Germinal center (tissue), 1 donor: Measurements from ENCODE around the gene FUBP3.

Source experiments
- DNase-seq: peaks from one replicate; pipeline ENCODE4 v3.0.0; 2012; ENCODE audit warnings: mixed read lengths, low spot score

Gene FUBP3

GRCh38 chr9:130662099-130662969, 83.0 kb downstream of the FUBP3 start:
- DNase-seq: no peak

- no peak for DNase-seq
These were observed 83.5 kb downstream of the FUBP3 start for GRCh38 chr9:130662970-130663257.

DNA sequence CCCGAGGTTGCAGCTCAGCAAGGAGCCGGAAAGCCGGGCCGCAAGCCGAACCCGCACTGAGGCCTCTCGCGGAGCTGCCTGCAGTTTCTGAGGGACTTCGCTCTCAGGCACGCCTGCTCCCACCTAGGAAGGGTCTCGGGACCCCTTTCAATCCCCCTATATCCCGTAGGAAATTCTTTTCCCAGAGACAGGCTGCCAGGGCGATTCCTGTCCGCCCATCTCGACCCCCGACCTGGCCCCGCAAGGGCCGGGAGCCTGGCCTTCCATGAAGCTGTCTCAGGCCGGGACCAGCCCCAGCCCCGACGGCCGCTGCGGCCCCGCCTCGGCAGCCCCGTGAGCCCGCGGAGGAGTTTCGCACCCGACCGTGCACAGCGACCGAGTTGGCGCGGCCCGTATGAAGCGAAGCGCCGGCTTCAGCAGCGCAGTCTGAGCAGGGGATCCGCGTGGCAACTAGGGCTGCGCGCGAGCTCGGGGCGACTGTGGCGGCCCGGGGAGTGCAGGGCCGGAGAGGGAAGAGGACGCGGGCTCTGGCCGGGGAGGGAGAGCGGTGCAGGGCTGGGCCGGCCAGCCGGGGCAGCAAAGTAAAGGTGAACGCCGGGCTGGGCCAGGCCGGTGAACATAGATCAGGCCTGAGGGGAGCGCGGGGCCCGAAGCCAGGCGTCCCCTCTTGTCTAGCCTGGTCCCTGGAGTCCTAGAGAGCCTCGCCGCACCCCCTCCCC, 84.0 kb downstream of the FUBP3 start:
- no peak for DNase-seq

- no peak for DNase-seq
These were observed 84.5 kb downstream of the FUBP3 start for GRCh38 chr9:130663977-130664250.

DNA sequence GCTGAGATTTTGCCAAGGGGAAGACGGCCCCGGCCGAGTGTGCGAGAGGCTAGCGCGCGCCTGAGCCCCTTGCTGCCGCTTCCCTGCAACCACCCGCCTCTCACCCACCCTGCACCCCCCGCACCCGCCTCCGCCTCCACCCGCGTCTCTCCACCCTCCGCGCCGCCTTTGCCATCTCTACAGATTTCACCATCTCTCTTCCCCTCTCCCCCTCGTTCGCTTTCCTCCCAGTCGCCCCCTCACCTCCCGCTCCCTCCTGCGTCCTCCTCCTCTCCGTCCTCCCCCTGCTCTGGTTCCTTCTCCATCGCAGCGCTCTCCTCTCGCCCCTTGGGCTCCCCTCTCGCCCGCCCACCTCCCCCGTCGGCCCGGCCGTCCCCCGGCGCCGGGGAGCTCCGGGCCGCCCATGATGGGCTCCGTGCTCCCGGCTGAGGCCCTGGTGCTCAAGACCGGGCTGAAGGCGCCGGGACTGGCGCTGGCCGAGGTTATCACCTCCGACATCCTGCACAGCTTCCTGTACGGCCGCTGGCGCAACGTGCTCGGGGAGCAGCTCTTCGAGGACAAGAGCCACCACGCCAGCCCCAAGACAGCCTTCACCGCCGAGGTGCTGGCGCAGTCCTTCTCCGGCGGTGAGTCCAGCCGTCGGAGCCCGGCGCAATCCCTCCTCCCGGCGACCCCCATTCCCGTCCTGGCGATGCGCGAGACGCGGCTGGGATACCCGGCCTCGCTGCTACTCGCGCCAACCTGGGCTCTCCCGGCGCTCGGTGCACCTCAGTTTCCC, 85.1 kb downstream of the FUBP3 start, which contains the start of gene PRDM12:
Gene PRDM12 (plus strand): TSS at position 344 of the 778 bp plus-strand sequence. CDS start 60 bp downstream, at position 404.
- DNase-seq: no peak

GRCh38 chr9:130665029-130665430, 85.7 kb downstream of the FUBP3 start:
- DNase-seq: no peak

- DNase-seq: no peak
These were observed 86.3 kb downstream of the FUBP3 start for GRCh38 chr9:130665431-130666392.

DNA sequence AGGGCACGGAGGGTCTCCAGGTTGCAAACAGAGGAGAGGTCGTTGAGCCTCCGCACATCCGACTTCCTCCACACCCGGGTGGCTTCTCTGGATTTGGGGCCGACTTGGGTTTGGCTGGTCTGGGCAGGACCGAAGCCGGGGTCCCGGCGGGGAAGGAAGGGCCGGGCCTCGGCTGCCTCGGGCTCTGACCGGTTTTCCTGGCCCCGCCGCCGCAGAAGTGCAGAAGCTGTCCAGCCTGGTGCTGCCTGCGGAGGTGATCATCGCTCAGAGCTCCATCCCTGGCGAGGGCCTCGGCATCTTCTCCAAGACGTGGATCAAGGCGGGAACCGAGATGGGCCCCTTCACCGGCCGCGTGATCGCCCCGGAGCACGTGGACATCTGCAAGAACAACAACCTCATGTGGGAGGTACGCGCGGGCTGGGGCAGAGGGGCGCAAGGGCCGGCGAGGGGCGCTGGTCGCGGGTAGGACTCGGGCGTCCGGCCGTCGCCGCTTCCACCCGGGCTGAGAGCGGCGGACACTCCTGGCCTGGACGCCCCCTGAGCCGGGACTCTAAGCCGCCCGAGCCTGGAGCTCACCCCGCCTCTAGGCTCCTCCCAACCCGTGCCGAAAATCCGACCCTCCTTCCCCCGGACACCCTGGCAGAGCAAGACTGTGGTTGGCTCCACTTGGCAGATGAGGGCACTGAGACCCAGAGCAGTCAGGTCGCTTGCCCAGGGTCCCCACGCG, 87.2 kb downstream of the FUBP3 start:
- no peak for DNase-seq

- no peak for DNase-seq
These were observed 87.7 kb downstream of the FUBP3 start for GRCh38 chr9:130667120-130667435.

DNA sequence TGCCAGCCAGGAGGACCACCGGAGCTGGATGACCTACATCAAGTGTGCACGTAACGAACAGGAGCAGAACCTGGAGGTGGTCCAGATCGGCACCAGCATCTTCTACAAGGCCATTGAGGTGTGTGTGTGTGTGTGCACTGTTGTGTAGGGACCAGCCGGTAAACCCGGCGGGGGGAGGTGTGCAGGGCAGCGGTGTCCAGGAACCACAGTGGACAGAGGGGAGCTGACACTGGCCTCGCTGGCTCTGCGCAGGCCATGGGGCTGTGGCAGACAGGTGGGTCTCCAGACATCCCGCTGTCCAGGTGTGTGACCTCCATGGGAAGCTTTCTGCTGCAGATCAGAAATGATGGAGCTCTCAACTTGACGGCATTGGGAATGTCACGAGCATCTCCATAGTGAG, 88.8 kb downstream of the FUBP3 start:
- DNase-seq: no peak

- DNase-seq: no peak
These were observed 89.3 kb downstream of the FUBP3 start for GRCh38 chr9:130668659-130669058.

DNA sequence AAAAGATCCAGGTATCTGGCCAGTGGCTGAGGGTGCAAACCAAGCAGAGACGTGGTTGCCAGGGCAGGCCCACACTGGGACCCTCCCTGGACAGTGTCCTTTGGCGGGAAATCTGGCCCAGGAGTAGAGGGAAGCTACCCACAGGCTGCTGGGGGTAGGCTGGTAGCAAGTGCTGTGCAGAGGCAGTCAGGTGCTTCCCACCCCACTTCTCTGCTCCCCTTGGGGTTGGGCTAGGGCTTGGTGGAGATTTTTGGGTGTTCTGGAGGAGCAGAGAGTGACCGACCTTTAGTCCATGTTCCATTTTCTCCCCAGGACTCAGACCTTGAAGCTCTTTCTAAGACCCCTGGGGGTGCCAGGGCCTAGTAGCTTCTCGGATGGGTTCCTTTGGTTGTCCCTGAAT, 90.6 kb downstream of the FUBP3 start:
- no peak for DNase-seq

GRCh38 chr9:130670644-130671043, 91.3 kb downstream of the FUBP3 start:
- no peak for DNase-seq

- no peak for DNase-seq
These were observed 93.1 kb downstream of the FUBP3 start for GRCh38 chr9:130672466-130672865.

GRCh38 chr9:130672933-130673615, 93.7 kb downstream of the FUBP3 start:
- DNase-seq: no peak

DNA sequence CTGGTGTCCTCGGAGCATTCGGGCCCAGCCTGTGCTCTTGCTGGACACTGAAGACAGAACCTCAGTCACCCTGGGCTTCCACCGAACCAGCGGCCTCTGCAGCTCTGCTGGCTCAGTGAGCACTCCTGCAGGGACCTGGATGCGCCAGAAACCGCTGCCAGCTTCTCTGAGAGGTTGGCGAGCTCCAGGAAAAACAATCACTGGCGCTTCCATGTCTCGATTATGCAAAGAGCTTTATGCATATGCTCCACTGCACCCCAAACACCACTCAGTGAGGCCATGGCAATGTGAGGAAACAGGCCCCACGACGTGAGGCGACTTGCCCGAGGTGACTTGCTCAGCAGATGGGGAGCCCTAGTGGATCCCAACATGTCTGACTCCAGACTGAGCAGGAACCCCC, 96.0 kb downstream of the FUBP3 start:
- no peak for DNase-seq

DNA sequence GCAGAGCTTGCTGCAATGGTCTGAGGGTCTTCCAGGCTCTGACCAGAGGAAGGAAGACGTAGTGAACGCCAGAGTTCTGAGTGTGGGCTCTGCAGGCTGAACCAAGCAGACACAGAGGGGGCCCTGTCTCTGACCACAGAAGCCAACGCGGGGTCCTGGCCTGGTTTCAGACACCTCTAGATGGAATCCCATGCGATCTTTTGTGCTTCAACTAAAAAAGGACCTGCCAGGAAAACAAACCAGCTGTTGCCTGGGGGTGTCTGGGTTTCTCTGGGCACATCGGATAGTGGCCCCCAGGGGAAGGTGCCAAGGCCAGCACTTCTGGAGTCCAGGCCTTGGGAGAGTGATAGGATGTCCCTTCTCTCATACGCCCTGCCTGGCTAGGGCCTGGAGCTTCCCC, 97.9 kb downstream of the FUBP3 start:
- no peak for DNase-seq

- peak; percentile 58 for DNase-seq
These were observed 101.7 kb downstream of the FUBP3 start for GRCh38 chr9:130680836-130681768.

- DNase-seq: no peak
These were observed 102.5 kb downstream of the FUBP3 start for GRCh38 chr9:130681769-130682420.
